RWPE2 (cell line): ENCODE measurements around the gene TPH2.

Experiments used
- ATAC-seq: fragments of 200-7000 bp; cut with Tn5 transposase; 3 replicates; pipeline ENCODE4 v1.9.1; 2021; ENCODE audit warnings: low read depth
- DNase-seq: peaks from one replicate; pipeline ENCODE4 v3.0.0-alpha.2; 2020; ENCODE audit warnings: low spot score
- H3K27ac ChIP-seq: fragments of 450-650 bp; 2 replicates; pipeline ENCODE4 v1.5.1; 2017; ENCODE audit warnings: mild to moderate bottlenecking; ENCODE audit not compliant: poor library complexity, severe bottlenecking
- H3K27me3 ChIP-seq: fragments of 250-450 bp; sonication (Bioruptor Pico); 2 replicates; pipeline ENCODE4 v1.5.1; 2021; ENCODE audit warnings: mild to moderate bottlenecking, moderate library complexity; ENCODE audit not compliant: insufficient read depth, poor library complexity, severe bottlenecking
- H3K36me3 ChIP-seq: fragments of 250-450 bp; sonication (Bioruptor Pico); 2 replicates; pipeline ENCODE4 v1.5.1; 2020; ENCODE audit warnings: low read depth, mild to moderate bottlenecking, moderate library complexity
- H3K4me1 ChIP-seq: fragments of 250-450 bp; sonication (Bioruptor Pico); 2 replicates; pipeline ENCODE4 v1.5.1; 2021; ENCODE audit warnings: mild to moderate bottlenecking, moderate library complexity; ENCODE audit not compliant: insufficient read depth, poor library complexity, severe bottlenecking
- H3K4me3 ChIP-seq: fragments of 250-450 bp; sonication (Bioruptor Pico); 2 replicates; pipeline ENCODE4 v1.5.1; 2021; ENCODE audit warnings: mild to moderate bottlenecking, moderate library complexity; ENCODE audit not compliant: severe bottlenecking
- H3K9me3 ChIP-seq: fragments of 250-450 bp; sonication (Bioruptor Pico); 2 replicates; pipeline ENCODE4 v1.5.1; 2021; ENCODE audit warnings: mild to moderate bottlenecking, moderate library complexity; ENCODE audit not compliant: severe bottlenecking
- CTCF ChIP-seq: fragments of 450-650 bp; IDR thresholded peaks from one replicate; pipeline ENCODE4 v1.5.1; 2017; ENCODE audit warnings: mild to moderate bottlenecking, moderate library complexity; ENCODE audit not compliant: poor library complexity, severe bottlenecking

TPH2 gene

DNA sequence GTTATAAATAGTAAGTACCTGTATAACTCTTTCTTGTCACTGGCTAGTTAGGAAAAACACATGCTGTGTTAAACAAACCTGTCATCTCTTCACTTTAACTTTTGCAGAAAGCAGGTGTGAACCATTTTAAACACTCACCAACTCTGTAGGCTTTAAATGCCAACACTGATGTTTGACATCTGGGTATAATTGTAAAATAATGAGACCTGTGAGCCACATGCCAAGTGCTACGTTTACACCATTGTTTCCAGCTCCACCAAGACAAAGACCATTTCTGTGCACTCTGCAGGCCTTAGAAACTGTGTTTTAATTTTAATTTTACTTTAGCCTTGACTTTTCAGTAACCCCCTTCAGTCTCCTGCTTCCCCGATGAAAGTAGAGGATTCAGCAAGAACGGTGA, 11.0 kb downstream of the TPH2 start:
- Histone ChIP-seq H3K27ac (no peak overlapping the region), H3K36me3 (no peaks in the 10 kb centered on the region), H3K9me3 (no peaks in the 10 kb centered on the region), H3K27me3 (peaks cover 5% of the 10 kb centered on the region), H3K4me1 (no peaks in the 10 kb centered on the region), H3K4me3 (no peak overlapping the region)
- TF ChIP-seq CTCF = no peak
- no peak for DNase-seq
- no peak for ATAC-seq

- no peak for TF ChIP-seq CTCF
- ATAC-seq (no peak), DNase-seq (no peak)
- no peaks in the 10 kb centered on the region for H3K4me1 ChIP-seq
- no peak overlapping the region for H3K4me3 ChIP-seq
- peaks cover 3% of the 10 kb centered on the region for H3K27me3 ChIP-seq
- H3K9me3 ChIP-seq = no peaks in the 10 kb centered on the region
- no peaks in the 10 kb centered on the region for H3K36me3 ChIP-seq
- no peak overlapping the region for H3K27ac ChIP-seq
Measured at GRCh38 chr12:71950404-71950803, 11.8 kb downstream of the TPH2 start.

DNA sequence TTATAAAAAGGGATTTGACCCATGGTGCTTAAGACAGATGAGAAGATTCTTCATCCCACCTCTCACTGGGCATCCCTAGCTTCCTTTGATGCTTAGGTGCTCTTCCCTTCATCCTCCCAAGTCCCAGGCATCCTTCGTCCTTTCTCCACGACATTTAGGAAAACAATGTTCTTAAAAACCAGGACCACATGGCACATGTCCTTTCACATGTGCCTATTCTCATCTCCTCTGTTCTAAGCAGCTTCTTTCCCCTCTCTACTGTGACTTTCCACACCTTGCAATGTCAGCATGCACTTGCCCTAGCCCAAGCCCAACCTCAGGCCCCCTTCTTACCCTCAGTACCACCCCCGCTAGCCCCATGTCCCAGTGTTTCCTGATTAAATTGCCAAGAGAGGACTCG, 12.2 kb downstream of the TPH2 start:
- no peaks in the 10 kb centered on the region for H3K36me3 ChIP-seq
- no peak overlapping the region for H3K4me3 ChIP-seq
- TF ChIP-seq CTCF = no peak
- H3K27me3 ChIP-seq = no peaks in the 10 kb centered on the region
- no peaks in the 10 kb centered on the region for H3K9me3 ChIP-seq
- ATAC-seq = no peak
- H3K27ac ChIP-seq = no peak overlapping the region
- no peak for DNase-seq
- H3K4me1 ChIP-seq = no peaks in the 10 kb centered on the region

- no peaks in the 10 kb centered on the region for H3K4me1 ChIP-seq
- no peaks in the 10 kb centered on the region for H3K27me3 ChIP-seq
- H3K4me3 ChIP-seq = no peak overlapping the region
- H3K27ac ChIP-seq = no peak overlapping the region
- no peak for TF ChIP-seq CTCF
- no peaks in the 10 kb centered on the region for H3K9me3 ChIP-seq
- DNase-seq (no peak), ATAC-seq (no peak)
- H3K36me3 ChIP-seq = no peaks in the 10 kb centered on the region
Measured at GRCh38 chr12:71954083-71954778, 15.6 kb downstream of the TPH2 start.

DNA sequence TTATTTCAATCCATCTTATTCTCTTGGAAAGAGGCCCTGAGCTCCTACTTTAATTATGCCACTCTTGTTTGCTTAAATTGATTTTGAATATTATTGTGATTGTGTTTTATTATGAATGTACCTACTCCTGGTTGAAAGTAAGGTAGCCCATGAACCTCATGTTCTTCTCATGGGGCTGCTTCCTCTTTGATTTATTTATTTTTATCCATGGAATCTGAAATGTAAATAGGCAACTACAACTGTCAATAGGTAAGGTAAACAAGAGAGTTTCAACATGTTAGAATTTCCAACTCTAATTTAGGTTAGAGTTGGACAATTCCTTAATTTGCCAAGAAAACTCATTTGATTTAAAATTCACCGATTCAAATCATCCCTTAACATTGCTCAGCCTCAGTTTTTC, 16.2 kb downstream of the TPH2 start:
- Histone ChIP-seq H3K9me3 (no peaks in the 10 kb centered on the region), H3K4me1 (no peaks in the 10 kb centered on the region), H3K27me3 (no peaks in the 10 kb centered on the region), H3K36me3 (no peaks in the 10 kb centered on the region), H3K4me3 (no peak overlapping the region), H3K27ac (no peak overlapping the region)
- ATAC-seq (no peak), DNase-seq (no peak)
- TF ChIP-seq CTCF = no peak
